ENCODE results near the gene LCOR. TPM values are rescaled to one million over a fixed set of nuclear protein-coding genes. Genes with fewer than 3 reads are reported as not detected.

Gene LCOR
- total RNA-seq, 3 donors from 2014 or later (not counting 1 experiment from before 2014, with no cell fraction given): 68.5 to 92.4 (median 87.7) TPM

DNA sequence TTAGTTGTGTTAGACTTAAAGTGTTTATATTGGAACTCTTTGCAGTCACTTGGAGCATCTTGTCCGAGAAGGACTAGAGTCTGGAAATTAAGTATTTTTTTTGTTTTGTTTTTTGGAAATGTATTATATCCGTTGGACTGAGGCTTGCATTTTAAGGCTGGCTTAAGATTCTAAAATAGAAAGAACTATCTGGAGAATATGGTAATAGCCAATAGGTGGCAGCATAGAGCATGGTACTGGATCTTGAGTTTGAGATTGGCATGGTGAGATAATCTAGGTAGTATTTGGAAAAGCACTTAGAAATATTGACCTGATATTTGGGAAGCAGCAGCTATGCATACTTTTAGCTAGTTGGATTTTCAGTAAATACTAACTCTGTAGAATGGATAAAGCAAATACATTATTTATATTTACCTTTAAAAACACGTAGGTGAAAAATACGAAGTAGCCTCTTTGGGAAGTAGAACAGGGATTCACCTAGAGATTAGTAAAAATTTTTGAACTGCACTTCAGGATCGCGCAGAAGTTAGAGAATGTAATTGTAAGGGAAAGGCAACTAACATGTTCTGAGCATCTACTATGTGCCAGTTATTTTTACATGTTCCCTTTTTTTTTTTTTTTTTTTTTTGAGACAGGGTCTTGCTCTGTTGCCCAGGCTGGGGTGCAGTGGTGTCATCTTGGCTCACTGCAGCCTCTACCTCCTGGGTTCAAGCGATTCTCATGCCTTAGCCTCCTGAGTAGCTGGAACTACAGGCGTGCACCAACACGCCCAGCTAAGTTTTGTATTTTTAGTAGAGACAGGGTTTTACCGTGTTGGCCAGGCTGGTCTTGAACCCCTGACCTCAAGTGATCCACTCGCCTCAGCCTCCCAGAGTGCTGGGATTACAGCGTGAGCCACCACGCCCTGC lies 78.6 kb downstream of the LCOR start:
- Histone ChIP-seq H3K4me3 (ENCODE audit: low read length) (no peak overlapping the region), H3K27ac (ENCODE audit: low read length) (no peak overlapping the region), H3K36me3 (ENCODE audit: control insufficient read depth, insufficient read depth, low read length) (peaks cover 3% of the 10 kb centered on the region), H3K27me3 (ENCODE audit: control insufficient read depth, insufficient read depth, low read length) (no peaks in the 10 kb centered on the region), H3K4me1 (ENCODE audit: control insufficient read depth, insufficient read depth, low read length) (no peaks in the 10 kb centered on the region), H3K9me3 (ENCODE audit: control insufficient read depth, insufficient read depth, low read length) (no peaks in the 10 kb centered on the region)
- 93% methylated on average over 11 of the region's 13 CpGs for WGBS (ENCODE audit: insufficient coverage)
- Mint-ChIP-seq H3K4me3 (no peak overlapping the region), H3K36me3 (no peaks in the 10 kb centered on the region), H3K4me1 (peaks cover 28% of the 10 kb centered on the region in 2 donors), H3K9me3 (no peaks in the 10 kb centered on the region), H3K27ac (no peak overlapping the region), H3K27me3 (ENCODE audit: low read depth in 2 of 2) (no peaks in the 10 kb centered on the region)
- intact Hi-C loops (cut with micrococcal nuclease): no loop called here
- TF ChIP-seq, protein P1, sequence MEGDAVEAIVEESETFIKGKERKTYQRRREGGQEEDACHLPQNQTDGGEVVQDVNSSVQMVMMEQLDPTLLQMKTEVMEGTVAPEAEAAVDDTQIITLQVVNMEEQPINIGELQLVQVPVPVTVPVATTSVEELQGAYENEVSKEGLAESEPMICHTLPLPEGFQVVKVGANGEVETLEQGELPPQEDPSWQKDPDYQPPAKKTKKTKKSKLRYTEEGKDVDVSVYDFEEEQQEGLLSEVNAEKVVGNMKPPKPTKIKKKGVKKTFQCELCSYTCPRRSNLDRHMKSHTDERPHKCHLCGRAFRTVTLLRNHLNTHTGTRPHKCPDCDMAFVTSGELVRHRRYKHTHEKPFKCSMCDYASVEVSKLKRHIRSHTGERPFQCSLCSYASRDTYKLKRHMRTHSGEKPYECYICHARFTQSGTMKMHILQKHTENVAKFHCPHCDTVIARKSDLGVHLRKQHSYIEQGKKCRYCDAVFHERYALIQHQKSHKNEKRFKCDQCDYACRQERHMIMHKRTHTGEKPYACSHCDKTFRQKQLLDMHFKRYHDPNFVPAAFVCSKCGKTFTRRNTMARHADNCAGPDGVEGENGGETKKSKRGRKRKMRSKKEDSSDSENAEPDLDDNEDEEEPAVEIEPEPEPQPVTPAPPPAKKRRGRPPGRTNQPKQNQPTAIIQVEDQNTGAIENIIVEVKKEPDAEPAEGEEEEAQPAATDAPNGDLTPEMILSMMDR (IDR thresholded peaks at IDR 0.05): peak; percentile 79
- DNase-seq (peak in 1 of 2 donors; percentile 72), ATAC-seq (peak; percentile 77 to 85 (median 78))

DNA sequence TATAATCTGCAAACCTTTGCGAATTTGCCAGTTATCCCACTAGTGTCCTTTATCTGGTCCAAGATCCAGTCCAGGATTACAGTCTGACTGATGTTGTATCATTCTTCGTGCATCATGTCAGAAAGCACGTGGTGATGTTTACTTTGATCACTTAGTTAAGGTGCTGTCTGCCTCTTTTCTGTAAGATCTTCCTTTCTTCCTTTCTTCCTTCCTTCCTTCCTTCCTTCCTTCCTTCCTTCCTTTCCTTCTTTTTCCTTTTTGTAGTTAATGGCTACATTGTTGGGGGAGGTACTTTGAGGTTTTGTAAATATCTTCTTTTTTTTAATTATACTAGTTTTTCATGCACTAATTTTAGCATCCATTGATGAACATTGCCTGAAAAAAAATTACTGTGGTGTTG lies 80.3 kb downstream of the LCOR start:
- no peaks in the 10 kb centered on the region for H3K36me3 Mint-ChIP-seq
- Histone ChIP-seq H3K9me3 (ENCODE audit: control insufficient read depth, insufficient read depth, low read length) (no peaks in the 10 kb centered on the region), H3K27ac (ENCODE audit: low read length) (no peak overlapping the region), H3K4me1 (ENCODE audit: control insufficient read depth, insufficient read depth, low read length) (no peaks in the 10 kb centered on the region), H3K4me3 (ENCODE audit: low read length) (no peak overlapping the region), H3K36me3 (ENCODE audit: control insufficient read depth, insufficient read depth, low read length) (peaks cover 3% of the 10 kb centered on the region), H3K27me3 (ENCODE audit: control insufficient read depth, insufficient read depth, low read length) (no peaks in the 10 kb centered on the region)
- no peak overlapping the region for H3K4me3 Mint-ChIP-seq
- peaks cover 30 to 31% of the 10 kb centered on the region in 2 donors for H3K4me1 Mint-ChIP-seq
- H3K9me3 Mint-ChIP-seq: no peaks in the 10 kb centered on the region
- no peak for DNase-seq
- TF ChIP-seq, protein P1 (IDR thresholded peaks at IDR 0.05): no peak
- H3K27ac Mint-ChIP-seq: peak overlapping the region in 1 of 2 donors; percentile 2
- ATAC-seq: no peak
- 82% methylated on average over 3 of the region's 3 CpGs for WGBS (ENCODE audit: insufficient coverage)
- intact Hi-C loops (cut with micrococcal nuclease): no loop called here
- H3K27me3 Mint-ChIP-seq (ENCODE audit: low read depth in 2 of 2): no peaks in the 10 kb centered on the region

DNA sequence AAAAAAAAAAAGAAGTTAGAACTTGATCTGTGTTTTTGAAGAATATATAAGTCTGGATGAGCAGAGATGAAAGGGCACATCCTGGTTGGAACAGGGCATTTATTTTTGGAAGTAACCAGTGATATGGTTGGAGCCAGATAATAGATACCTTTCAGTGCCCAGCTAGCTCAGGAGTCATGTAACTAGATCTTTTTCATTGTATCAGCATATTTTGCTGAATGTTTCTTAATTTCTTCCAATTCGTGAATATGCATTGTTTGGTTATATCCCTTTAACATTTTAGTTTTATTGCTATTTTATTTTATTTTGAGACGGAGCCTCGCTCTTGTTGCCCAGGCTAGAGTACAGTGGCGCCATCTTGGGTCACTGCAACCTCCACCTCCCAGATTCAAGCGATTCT lies 81.8 kb downstream of the LCOR start:
- Mint-ChIP-seq H3K27ac (no peak overlapping the region), H3K36me3 (no peaks in the 10 kb centered on the region), H3K4me1 (peaks cover 36 to 40% of the 10 kb centered on the region in 2 donors), H3K27me3 (ENCODE audit: low read depth in 2 of 2) (no peaks in the 10 kb centered on the region), H3K4me3 (no peak overlapping the region), H3K9me3 (no peaks in the 10 kb centered on the region)
- TF ChIP-seq, protein P1 (IDR thresholded peaks at IDR 0.05): no peak
- Histone ChIP-seq H3K4me3 (ENCODE audit: low read length) (no peak overlapping the region), H3K4me1 (ENCODE audit: control insufficient read depth, insufficient read depth, low read length) (no peaks in the 10 kb centered on the region), H3K36me3 (ENCODE audit: control insufficient read depth, insufficient read depth, low read length) (peaks cover 3% of the 10 kb centered on the region), H3K27me3 (ENCODE audit: control insufficient read depth, insufficient read depth, low read length) (no peaks in the 10 kb centered on the region), H3K9me3 (ENCODE audit: control insufficient read depth, insufficient read depth, low read length) (no peaks in the 10 kb centered on the region), H3K27ac (ENCODE audit: low read length) (no peak overlapping the region)
- intact Hi-C loops (cut with micrococcal nuclease): no loop called here
- no peak for ATAC-seq
- WGBS (ENCODE audit: insufficient coverage): 100% methylated on average over 2 of the region's 5 CpGs
- DNase-seq: no peak

Data from natural killer cell (primary cell).